Activated T-helper 17 cell treated with anti-CD3 and anti-CD28 coated beads, Interleukin-2, amount 50 U/mL, for 72 hours (primary cell): ENCODE measurements around the gene GLB1L3. TPM values are rescaled to one million over a fixed set of nuclear protein-coding genes. Genes with fewer than 3 reads are reported as not detected.
A peak's percentile ranks its signal among the peaks of the same experiment; 100 is the strongest.

Experiments
- ATAC-seq: fragments of 150-1000 bp; cut with Tn5 transposase; replicated peaks from 2 replicates; pipeline ENCODE4 v1.10.0; 2021; ENCODE audit warnings: mild to moderate bottlenecking, moderate library complexity
- H3K27ac Mint-ChIP-seq: one replicate; pipeline ENCODE4 v1.8.0; 2022; ENCODE audit warnings: mixed read lengths
- H3K27me3 Mint-ChIP-seq: one replicate; pipeline ENCODE4 v1.8.0; 2022; ENCODE audit warnings: mixed read lengths
- H3K36me3 Mint-ChIP-seq: one replicate; pipeline ENCODE4 v1.8.0; 2022; ENCODE audit warnings: low read depth, mild to moderate bottlenecking, mixed read lengths
- H3K4me1 Mint-ChIP-seq: one replicate; pipeline ENCODE4 v1.8.0; 2022; ENCODE audit warnings: mixed read lengths
- H3K4me3 Mint-ChIP-seq: one replicate; pipeline ENCODE4 v1.8.0; 2022; ENCODE audit warnings: mild to moderate bottlenecking, mixed read lengths
- H3K9me3 Mint-ChIP-seq: one replicate; pipeline ENCODE4 v1.8.0; 2022; ENCODE audit warnings: mixed read lengths
- total RNA-seq, 2 donors: library from RNA; stranded (reverse); gene quantifications; one replicate each; pipeline ENCODE4 v1.2.3, GENCODE V29; 2022

Gene GLB1L3
- total RNA-seq, 2 donors from 2014 or later, result 10.9 to 15.7 TPM

GRCh38 chr11:134346101-134346975 lies 70.2 kb downstream of the GLB1L3 start:
- no peak for ATAC-seq

DNA sequence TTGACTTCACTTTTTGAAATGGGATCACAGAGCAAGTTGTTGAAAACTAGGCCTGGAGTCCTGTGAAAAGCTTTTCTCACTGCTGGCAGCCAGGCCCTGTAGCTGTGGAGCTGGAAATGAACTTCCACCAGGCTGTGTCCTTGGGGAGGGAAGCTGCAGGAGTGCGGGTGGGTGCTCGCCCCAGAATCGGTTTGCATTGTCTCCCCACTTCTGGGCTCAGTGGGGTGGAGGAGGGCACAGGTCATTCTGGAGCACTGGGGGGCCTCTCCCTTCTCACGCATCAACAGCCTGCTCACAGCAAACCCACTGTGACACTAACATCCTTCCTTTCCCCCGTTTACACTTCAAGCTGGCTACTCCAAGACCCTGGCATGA lies 70.8 kb downstream of the GLB1L3 start:
- ATAC-seq, result no peak
- Mint-ChIP-seq H3K4me3 (no peak overlapping the region), H3K4me1 (peaks cover 14% of the 10 kb centered on the region), H3K27me3 (no peaks in the 10 kb centered on the region), H3K27ac (no peak overlapping the region), H3K36me3 (no peaks in the 10 kb centered on the region), H3K9me3 (no peaks in the 10 kb centered on the region)

More at GRCh38 chr11:134346101-134346975, 70.2 kb downstream of the GLB1L3 start:
- Mint-ChIP-seq H3K9me3 (no peaks in the 10 kb centered on the region), H3K36me3 (no peaks in the 10 kb centered on the region), H3K4me3 (no peak overlapping the region), H3K4me1 (peaks cover 14% of the 10 kb centered on the region), H3K27me3 (no peaks in the 10 kb centered on the region), H3K27ac (no peak overlapping the region)

DNA sequence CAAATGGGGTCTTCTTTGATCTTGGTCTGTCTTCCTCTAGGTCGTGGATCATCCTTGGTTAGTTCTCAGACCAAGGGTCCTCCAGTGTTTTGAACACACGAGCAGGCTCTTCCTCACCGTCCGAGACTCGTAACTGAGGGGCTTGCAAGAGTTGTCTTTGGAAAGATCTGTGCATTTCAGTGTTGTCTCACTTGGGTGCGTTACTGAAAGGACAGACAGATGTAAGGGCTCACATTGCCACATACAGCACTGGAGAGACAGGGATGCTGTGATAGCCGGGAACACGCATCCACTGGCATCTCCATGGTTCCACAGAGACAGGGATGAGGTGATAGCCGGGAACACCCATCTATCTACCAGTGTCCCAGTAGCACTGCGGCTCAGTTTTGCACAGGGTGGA lies 71.3 kb downstream of the GLB1L3 start:
- ATAC-seq, result no peak
- H3K36me3 Mint-ChIP-seq, result no peaks in the 10 kb centered on the region
- H3K27ac Mint-ChIP-seq, result no peak overlapping the region
- no peaks in the 10 kb centered on the region for H3K9me3 Mint-ChIP-seq
- H3K4me1 Mint-ChIP-seq, result peaks cover 14% of the 10 kb centered on the region
- H3K4me3 Mint-ChIP-seq, result no peak overlapping the region
- H3K27me3 Mint-ChIP-seq, result no peaks in the 10 kb centered on the region

- Mint-ChIP-seq H3K4me3 (no peak overlapping the region), H3K27me3 (no peaks in the 10 kb centered on the region), H3K36me3 (no peaks in the 10 kb centered on the region), H3K4me1 (peaks cover 14% of the 10 kb centered on the region), H3K27ac (peak overlapping the region; percentile 11), H3K9me3 (no peaks in the 10 kb centered on the region)
- peak; percentile 44 for ATAC-seq
Measured at GRCh38 chr11:134349109-134349801, 73.1 kb downstream of the GLB1L3 start.

DNA sequence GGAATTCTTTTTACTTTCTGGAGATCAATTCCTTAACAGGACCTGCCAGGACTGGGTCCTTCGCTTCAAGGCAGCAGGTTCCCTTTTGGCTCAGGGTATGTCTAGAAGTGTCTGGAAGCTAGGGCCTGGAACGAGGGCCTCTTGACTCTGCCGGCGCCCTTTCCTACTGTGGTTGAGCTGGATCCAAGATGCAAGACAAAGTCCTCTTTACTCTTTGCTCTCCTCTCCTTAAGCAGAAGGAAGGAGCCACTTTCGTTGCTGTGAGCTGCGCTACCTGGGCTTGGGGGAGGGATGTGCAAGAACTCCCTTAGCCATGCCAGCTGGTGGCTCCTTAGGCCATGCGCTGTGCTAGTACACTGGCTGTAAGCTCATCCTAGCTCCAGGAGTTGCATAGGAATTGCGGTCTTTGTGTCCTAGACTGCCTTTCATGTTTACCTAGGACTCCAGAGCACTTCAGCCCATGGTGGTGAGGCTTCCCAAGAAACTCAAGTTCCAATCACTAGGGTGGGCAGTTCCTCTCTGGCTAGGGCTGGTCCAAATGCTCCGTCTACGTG lies 73.7 kb downstream of the GLB1L3 start:
- no peaks in the 10 kb centered on the region for H3K9me3 Mint-ChIP-seq
- peaks cover 14% of the 10 kb centered on the region for H3K4me1 Mint-ChIP-seq
- H3K36me3 Mint-ChIP-seq, result no peaks in the 10 kb centered on the region
- H3K27ac Mint-ChIP-seq, result peak overlapping the region; percentile 48
- ATAC-seq, result no peak
- H3K4me3 Mint-ChIP-seq, result no peak overlapping the region
- no peaks in the 10 kb centered on the region for H3K27me3 Mint-ChIP-seq

DNA sequence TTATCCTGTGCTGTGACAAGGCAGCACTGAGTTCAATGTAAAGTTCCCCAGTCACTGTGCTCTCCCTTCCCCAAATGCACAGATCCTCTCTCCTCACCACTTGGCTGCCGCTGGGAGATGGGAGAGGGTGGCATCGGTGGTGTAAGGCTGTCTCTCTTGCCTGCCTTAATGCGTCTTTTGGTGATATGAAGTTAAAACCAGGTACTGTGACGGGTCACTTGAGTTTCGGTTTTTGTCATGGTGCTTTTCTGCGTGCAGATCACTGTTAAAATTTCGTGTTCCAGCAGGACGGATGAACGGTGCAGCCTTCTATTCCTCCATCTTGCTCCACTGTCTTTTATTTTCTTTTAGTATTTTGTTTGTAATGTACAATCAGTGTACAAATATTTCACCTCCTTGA lies 74.2 kb downstream of the GLB1L3 start:
- Mint-ChIP-seq H3K4me1 (peaks cover 14% of the 10 kb centered on the region), H3K27me3 (no peaks in the 10 kb centered on the region), H3K27ac (peak overlapping the region; percentile 48), H3K36me3 (no peaks in the 10 kb centered on the region), H3K4me3 (no peak overlapping the region), H3K9me3 (no peaks in the 10 kb centered on the region)
- no peak for ATAC-seq

- no peak overlapping the region for H3K4me3 Mint-ChIP-seq
- H3K36me3 Mint-ChIP-seq, result no peaks in the 10 kb centered on the region
- H3K27ac Mint-ChIP-seq, result no peak overlapping the region
- no peaks in the 10 kb centered on the region for H3K27me3 Mint-ChIP-seq
- H3K9me3 Mint-ChIP-seq, result no peaks in the 10 kb centered on the region
- peaks cover 14% of the 10 kb centered on the region for H3K4me1 Mint-ChIP-seq
- no peak for ATAC-seq
Measured at GRCh38 chr11:134352111-134352510, 75.9 kb downstream of the GLB1L3 start.

DNA sequence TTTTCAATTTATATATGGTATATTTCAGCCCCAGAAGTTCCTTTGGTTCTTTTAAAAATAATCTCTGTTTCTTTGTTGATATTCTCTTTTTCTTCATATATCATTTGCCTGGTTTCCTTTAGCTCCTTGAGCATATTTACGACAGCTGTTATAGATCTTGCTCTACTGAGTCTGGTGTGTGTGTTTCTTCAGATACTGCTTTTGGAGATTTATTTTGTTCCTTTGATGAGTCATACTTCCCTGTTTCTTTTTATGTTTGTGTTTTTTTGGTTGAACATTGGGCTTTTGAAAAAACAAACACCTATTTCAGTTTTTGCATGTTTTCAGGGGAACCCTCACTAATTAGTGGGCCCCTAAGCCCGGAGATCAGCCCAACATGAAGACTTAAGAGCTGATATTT lies 79.0 kb downstream of the GLB1L3 start:
- Mint-ChIP-seq H3K4me1 (peaks cover 9% of the 10 kb centered on the region), H3K9me3 (no peaks in the 10 kb centered on the region), H3K27ac (no peak overlapping the region), H3K4me3 (no peak overlapping the region), H3K27me3 (no peaks in the 10 kb centered on the region), H3K36me3 (no peaks in the 10 kb centered on the region)
- no peak for ATAC-seq

DNA sequence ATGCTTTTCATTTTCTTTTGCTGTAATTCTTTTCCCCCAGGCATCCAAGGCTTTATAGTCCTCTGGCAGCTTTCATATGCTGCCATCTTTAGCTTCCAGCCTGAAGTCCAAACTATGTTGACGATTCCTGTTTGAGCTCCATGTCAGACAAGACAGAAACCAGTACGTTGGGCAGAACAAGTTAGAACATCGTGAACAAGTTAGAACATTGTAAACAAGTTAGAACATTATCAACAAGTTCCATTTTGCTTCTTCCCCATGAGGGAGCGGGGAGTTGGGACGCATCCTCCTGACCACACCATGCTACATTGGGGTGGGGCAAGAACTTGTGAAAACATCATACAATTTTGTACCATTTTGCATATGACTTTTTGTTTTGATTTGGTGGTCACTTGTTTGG lies 79.5 kb downstream of the GLB1L3 start:
- H3K27ac Mint-ChIP-seq, result no peak overlapping the region

GRCh38 chr11:134356656-134357544 lies 80.7 kb downstream of the GLB1L3 start:
- Mint-ChIP-seq H3K4me3 (no peak overlapping the region), H3K36me3 (no peaks in the 10 kb centered on the region), H3K27ac (no peak overlapping the region), H3K4me1 (peaks cover 9% of the 10 kb centered on the region), H3K9me3 (no peaks in the 10 kb centered on the region), H3K27me3 (peaks cover 2% of the 10 kb centered on the region)
- no peak for ATAC-seq

More for the DNA sequence above, 79.5 kb downstream of the GLB1L3 start:
- Mint-ChIP-seq H3K36me3 (no peaks in the 10 kb centered on the region), H3K4me3 (no peak overlapping the region), H3K4me1 (peaks cover 6% of the 10 kb centered on the region), H3K27me3 (no peaks in the 10 kb centered on the region), H3K9me3 (no peaks in the 10 kb centered on the region)
- no peak for ATAC-seq

GRCh38 chr11:134357545-134357839 lies 81.3 kb downstream of the GLB1L3 start:
- Mint-ChIP-seq H3K9me3 (no peaks in the 10 kb centered on the region), H3K27me3 (peaks cover 5% of the 10 kb centered on the region), H3K36me3 (no peaks in the 10 kb centered on the region), H3K4me3 (no peak overlapping the region), H3K4me1 (peaks cover 13% of the 10 kb centered on the region), H3K27ac (no peak overlapping the region)
- no peak for ATAC-seq

DNA sequence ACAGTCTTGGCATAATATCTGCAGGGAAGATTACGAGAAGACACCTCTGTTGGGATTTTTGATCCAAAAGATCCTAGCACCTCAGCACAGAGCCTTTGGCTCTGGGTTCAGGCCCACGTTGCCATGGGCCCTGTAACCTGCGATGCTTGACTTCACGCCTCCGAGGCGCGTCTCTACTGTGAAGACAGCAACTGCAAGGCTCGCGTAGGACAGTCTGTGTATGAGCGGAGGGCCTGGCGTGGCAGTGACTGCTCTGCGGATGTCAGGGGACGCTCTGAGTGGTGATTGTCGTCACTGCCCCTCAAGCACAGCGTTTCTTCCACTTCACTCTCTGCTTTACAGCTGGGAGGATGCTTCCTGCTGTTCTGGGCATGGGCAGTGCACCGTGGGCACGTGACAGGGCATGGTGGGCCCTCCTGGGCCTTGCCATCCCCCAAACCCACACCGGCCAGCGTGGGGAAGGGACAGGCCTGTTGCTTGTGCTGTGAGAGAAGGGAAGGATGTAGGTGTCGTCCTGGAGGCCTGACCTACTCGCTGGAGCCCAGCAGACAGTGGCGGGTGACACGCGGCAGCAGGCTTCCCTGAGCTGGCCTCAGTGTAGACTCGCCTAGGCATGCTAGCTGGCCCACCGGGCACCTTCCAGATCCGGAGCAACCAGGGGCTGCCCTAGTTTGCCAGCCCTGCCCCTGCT lies 82.1 kb downstream of the GLB1L3 start:
- peaks cover 5% of the 10 kb centered on the region for H3K27me3 Mint-ChIP-seq
- H3K4me1 Mint-ChIP-seq, result peaks cover 13% of the 10 kb centered on the region
- H3K36me3 Mint-ChIP-seq, result no peaks in the 10 kb centered on the region
- no peak for ATAC-seq
- H3K4me3 Mint-ChIP-seq, result no peak overlapping the region
- no peaks in the 10 kb centered on the region for H3K9me3 Mint-ChIP-seq
- H3K27ac Mint-ChIP-seq, result no peak overlapping the region

DNA sequence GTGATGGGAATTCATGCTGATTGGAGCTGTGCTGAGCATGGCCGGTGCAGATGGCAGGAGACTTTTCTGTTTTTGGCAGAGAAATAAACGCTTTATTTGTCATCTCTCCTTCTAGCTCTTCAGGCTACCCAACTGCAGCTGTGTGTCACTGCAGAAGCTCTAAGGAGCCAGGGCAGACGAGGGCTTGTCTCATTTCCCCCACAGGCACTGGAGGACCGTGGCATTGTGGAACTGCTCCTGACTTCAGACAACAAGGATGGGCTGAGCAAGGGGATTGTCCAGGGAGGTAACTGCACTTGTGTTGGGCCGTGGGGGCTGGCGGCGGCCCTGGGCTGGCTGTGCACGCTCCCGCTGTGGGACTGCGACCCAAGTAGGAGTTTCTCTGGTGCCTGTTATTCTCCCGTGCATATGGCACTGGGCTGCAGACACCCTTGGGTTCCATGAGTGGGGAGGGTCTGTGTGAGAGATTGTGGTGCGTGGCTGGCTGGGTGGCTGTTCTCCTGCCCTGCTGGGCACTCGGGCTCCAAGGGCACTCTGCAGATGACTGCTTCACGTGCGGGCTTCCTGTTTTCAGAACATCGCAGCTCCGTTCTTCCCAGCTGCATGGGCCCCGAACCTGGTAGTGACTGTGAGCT lies 82.8 kb downstream of the GLB1L3 start:
- H3K9me3 Mint-ChIP-seq, result no peaks in the 10 kb centered on the region
- H3K4me1 Mint-ChIP-seq, result peaks cover 13% of the 10 kb centered on the region
- H3K4me3 Mint-ChIP-seq, result no peak overlapping the region
- no peak for ATAC-seq
- peaks cover 5% of the 10 kb centered on the region for H3K27me3 Mint-ChIP-seq
- no peaks in the 10 kb centered on the region for H3K36me3 Mint-ChIP-seq
- no peak overlapping the region for H3K27ac Mint-ChIP-seq
